CD14-positive monocyte (primary cell): ENCODE measurements around the gene GOLGA6A. TPM values are rescaled to one million over a fixed set of nuclear protein-coding genes. Genes with fewer than 3 reads are reported as not detected.

Experiments
- DNase-seq, 3 donors: peaks; one replicate each; pipeline ENCODE4 v3.0.0-alpha.2; 2011 to 2022
- H2AFZ ChIP-seq: 2 replicates; pipeline ENCODE4 v1.6.0; 2012; ENCODE audit warnings: mild to moderate bottlenecking, low read depth, low read length, inconsistent platforms; ENCODE audit not compliant: insufficient read depth, poor library complexity, severe bottlenecking
- H3K27ac ChIP-seq, 2 donors: 1 replicate in 1 of 2; 2 replicates in 1 of 2; pipeline ENCODE4 v1.5.1; 2012 to 2013; ENCODE audit warnings: low read length in 2 of 2, control low read depth in 1 of 2, inconsistent platforms in 1 of 2, low read depth in 1 of 2, mild to moderate bottlenecking in 1 of 2
- H3K27me3 ChIP-seq, 2 donors: one replicate each; pipeline versions ENCODE4 v1.6.0 to v1.6.1; 2011 to 2013; ENCODE audit warnings: low read length in 2 of 2; ENCODE audit not compliant: control insufficient read depth in 2 of 2, insufficient read depth in 2 of 2
- H3K36me3 ChIP-seq, 2 donors: replicated peaks in 1 of 2; 1 replicate in 1 of 2; 2 replicates in 1 of 2; pipeline versions ENCODE4 v1.5.1 to v1.6.1; 2012 to 2013; ENCODE audit warnings: low read length in 2 of 2, control low read depth in 1 of 2, inconsistent platforms in 1 of 2, mild to moderate bottlenecking in 1 of 2; ENCODE audit not compliant: insufficient read depth in 2 of 2, control insufficient read depth in 1 of 2
- H3K4me1 ChIP-seq, 2 donors: 1 replicate in 1 of 2; 2 replicates in 1 of 2; pipeline versions ENCODE4 v1.5.1 to v1.6.1; 2012 to 2013; ENCODE audit warnings: low read length in 2 of 2, control low read depth in 1 of 2, inconsistent platforms in 1 of 2, mild to moderate bottlenecking in 1 of 2, moderate library complexity in 1 of 2; ENCODE audit not compliant: insufficient read depth in 2 of 2, control insufficient read depth in 1 of 2
- H3K4me2 ChIP-seq: replicated peaks from 2 replicates; pipeline ENCODE3; 2012; ENCODE audit warnings: low read length, moderate library complexity, mild to moderate bottlenecking; ENCODE audit not compliant: poor library complexity, severe bottlenecking; ENCODE audit errors: extremely low read depth
- H3K4me3 ChIP-seq, 3 experiments: fragments of 200-600 bp in 1 of 3; sonication (generic) in 1 of 3; replicated peaks in 1 of 3; 1 replicate in 2 of 3; 2 replicates in 1 of 3; pipeline ENCODE4 v1.5.1; 2011 to 2013; ENCODE audit warnings: low read length in 3 of 3, mild to moderate bottlenecking in 3 of 3, control low read depth in 2 of 3, low read depth in 2 of 3, inconsistent platforms in 1 of 3, moderate library complexity in 1 of 3
- H3K79me2 ChIP-seq: 2 replicates; pipeline ENCODE4 v1.6.0; 2012; ENCODE audit warnings: mild to moderate bottlenecking, control low read depth, inconsistent platforms, low read length, moderate library complexity; ENCODE audit not compliant: insufficient read depth
- H3K9ac ChIP-seq: 2 replicates; pipeline ENCODE4 v1.6.0; 2017; ENCODE audit warnings: low read length, mild to moderate bottlenecking; ENCODE audit not compliant: insufficient read depth, poor library complexity, severe bottlenecking
- H3K9me3 ChIP-seq, 2 donors: replicated peaks in 1 of 2; 1 replicate in 1 of 2; 2 replicates in 1 of 2; pipeline versions ENCODE4 v1.5.1 to v1.6.1; 2012 to 2013; ENCODE audit warnings: low read length in 2 of 2, control low read depth in 1 of 2; ENCODE audit not compliant: control insufficient read depth in 1 of 2, insufficient read depth in 1 of 2
- H4K20me1 ChIP-seq: 2 replicates; pipeline ENCODE4 v1.6.0; 2012; ENCODE audit warnings: mild to moderate bottlenecking, low read length, control low read depth, moderate library complexity; ENCODE audit not compliant: insufficient read depth
- H3K27ac Mint-ChIP-seq, 7 donors: one replicate each; pipeline ENCODE4 v1.8.0; 2020; ENCODE audit warnings: mild to moderate bottlenecking in 7 of 7, mixed read lengths in 7 of 7, moderate library complexity in 6 of 7, inconsistent platforms in 2 of 7
- H3K27me3 Mint-ChIP-seq, 3 donors: one replicate each; pipeline ENCODE4 v1.8.0; 2021 to 2022; ENCODE audit warnings: low read depth in 3 of 3, mild to moderate bottlenecking in 3 of 3, mixed read lengths in 3 of 3, moderate library complexity in 3 of 3, inconsistent platforms in 1 of 3
- H3K36me3 Mint-ChIP-seq, 2 donors: one replicate each; pipeline ENCODE4 v1.8.0; 2020; ENCODE audit warnings: mixed read lengths in 2 of 2, inconsistent platforms in 1 of 2, mild to moderate bottlenecking in 1 of 2
- H3K4me1 Mint-ChIP-seq: one replicate; pipeline ENCODE4 v1.8.0; 2020; ENCODE audit warnings: mild to moderate bottlenecking, mixed read lengths
- H3K4me3 Mint-ChIP-seq, 2 donors: one replicate each; pipeline ENCODE4 v1.8.0; 2020; ENCODE audit warnings: mild to moderate bottlenecking in 2 of 2, mixed read lengths in 2 of 2, moderate library complexity in 1 of 2
- H3K9me3 Mint-ChIP-seq, 7 donors: one replicate each; pipeline ENCODE4 v1.8.0; 2020 to 2022; ENCODE audit warnings: mixed read lengths in 7 of 7, mild to moderate bottlenecking in 6 of 7, moderate library complexity in 6 of 7, inconsistent platforms in 2 of 7
- CTCF ChIP-seq: fragments of 200-600 bp; IDR thresholded peaks from one replicate; pipeline ENCODE4 v1.8.0; 2022; ENCODE audit warnings: antibody characterized with exemption, mild to moderate bottlenecking
- WGBS: methylation state at CpG from one replicate; pipeline ENCODE4 v1.1.5; 2013; ENCODE audit warnings: missing lambda C conversion rate; ENCODE audit not compliant: insufficient coverage; 5-methylcytosine and 5-hydroxymethylcytosine counted together
- intact Hi-C, 2 donors: fragments of 100-400 bp; cut with micrococcal nuclease; formaldehyde crosslinking; loops; one replicate each; pipeline versions ENCODE4 v1.15.0 to v1.15.1; 2023
- polyA plus RNA-seq, 3 donors: library from polyadenylated mRNA; depleted of rRNA in 1 of 3; unstranded in 2 of 3; stranded (reverse) in 1 of 3; fragments of 300-500 nt in 2 of 3; fragments of >200 nt in 1 of 3; fragmentation: Illumina TruSeq in 2 of 3; gene quantifications; 1 replicate in 2 of 3; 2 replicates in 1 of 3; pipeline ENCODE4 v1.2.3, GENCODE V29; 2012 to 2021

GOLGA6A gene
- polyA plus RNA-seq, 3 donors, result 0.03 TPM; not detected in 2

GRCh38 chr15:74040109-74040850 lies 42.1 kb downstream of the GOLGA6A start:
- H3K36me3 Mint-ChIP-seq, result peaks cover 45 to 58% of the 10 kb centered on the region in 2 donors
- no peak overlapping the region for H3K4me2 ChIP-seq

GRCh38 chr15:74039656-74040010 lies 42.7 kb downstream of the GOLGA6A start:
- no peaks in the 10 kb centered on the region for H3K4me1 Mint-ChIP-seq
- H3K27me3 Mint-ChIP-seq, result peaks cover 0 to 6% (median 0%) of the 10 kb centered on the region in 3 donors
- 100% methylated on average over 3 of the region's 5 CpGs for WGBS
- Histone ChIP-seq H3K4me3 (no peak overlapping the region), H3K27ac (no peak overlapping the region), H2AFZ (no peak overlapping the region), H3K27me3 (no peaks in the 10 kb centered on the region), H3K9me3 (no peaks in the 10 kb centered on the region), H4K20me1 (peaks cover 10% of the 10 kb centered on the region), H3K4me2 (no peak overlapping the region), H3K9ac (no peak overlapping the region), H3K4me1 (no peaks in the 10 kb centered on the region), H3K79me2 (no peaks in the 10 kb centered on the region), H3K36me3 (peaks cover 44 to 70% of the 10 kb centered on the region in 2 donors)
- no peak for TF ChIP-seq CTCF
- H3K36me3 Mint-ChIP-seq, result peaks cover 50 to 65% of the 10 kb centered on the region in 2 donors
- intact Hi-C loops, result no loop called here
- no peak overlapping the region for H3K4me3 Mint-ChIP-seq
- H3K27ac Mint-ChIP-seq, result peak overlapping the region in 1 of 7 donors; percentile 41
- no peak for DNase-seq
- H3K9me3 Mint-ChIP-seq, result peaks cover 0 to 3% (median 0%) of the 10 kb centered on the region in 7 donors

More at GRCh38 chr15:74040109-74040850, 42.1 kb downstream of the GOLGA6A start:
- Mint-ChIP-seq H3K4me1 (no peaks in the 10 kb centered on the region), H3K9me3 (peaks cover 0 to 3% (median 0%) of the 10 kb centered on the region in 7 donors), H3K27ac (peak overlapping the region in 1 of 7 donors; percentile 1), H3K4me3 (no peak overlapping the region), H3K27me3 (peaks cover 0 to 6% (median 0%) of the 10 kb centered on the region in 3 donors)
- intact Hi-C loops, result no loop called here
- Histone ChIP-seq H3K9me3 (no peaks in the 10 kb centered on the region), H4K20me1 (peaks cover 6% of the 10 kb centered on the region), H3K4me3 (no peak overlapping the region), H3K79me2 (no peaks in the 10 kb centered on the region), H2AFZ (no peak overlapping the region), H3K36me3 (peaks cover 37 to 67% of the 10 kb centered on the region in 2 donors), H3K27ac (no peak overlapping the region), H3K27me3 (no peaks in the 10 kb centered on the region), H3K9ac (no peak overlapping the region), H3K4me1 (no peaks in the 10 kb centered on the region)
- 82% methylated on average over 5 of the region's 7 CpGs for WGBS
- TF ChIP-seq CTCF, result no peak
- peak in 1 of 3 donors; percentile 30 for DNase-seq
